Neural crest cell (in vitro differentiated cells): ENCODE measurements around the gene LMNTD2. TPM values are rescaled to one million over a fixed set of nuclear protein-coding genes. Genes with fewer than 3 reads are reported as not detected.

Experiments used
- DNase-seq: peaks from one replicate; pipeline ENCODE4 v3.0.0; 2021; ENCODE audit warnings: low read depth, mixed read lengths, low spot score
- H3K27ac Mint-ChIP-seq: one replicate; pipeline ENCODE4 v1.8.0; 2021; ENCODE audit warnings: mild to moderate bottlenecking, mixed read lengths; ENCODE audit not compliant: unreplicated experiment
- H3K27me3 Mint-ChIP-seq: 2 replicates; pipeline ENCODE4 v1.8.0; 2021; ENCODE audit warnings: low read depth, mild to moderate bottlenecking, mixed read lengths
- H3K36me3 Mint-ChIP-seq: 2 replicates; pipeline ENCODE4 v1.8.0; 2021; ENCODE audit warnings: low read depth, mild to moderate bottlenecking, mixed read lengths
- H3K4me1 Mint-ChIP-seq: 2 replicates; pipeline ENCODE4 v1.8.0; 2021; ENCODE audit warnings: mixed read lengths
- H3K4me3 Mint-ChIP-seq: one replicate; pipeline ENCODE4 v1.8.0; 2021; ENCODE audit warnings: mild to moderate bottlenecking, mixed read lengths
- H3K9me3 Mint-ChIP-seq: 2 replicates; pipeline ENCODE4 v1.8.0; 2021; ENCODE audit warnings: mixed read lengths
- CTCF ChIP-seq: fragments of 200-600 bp; sonication (generic); conservative IDR thresholded peaks from 2 replicates; pipeline ENCODE4 v1.5.0; 2021; ENCODE audit warnings: antibody characterized with exemption, mild to moderate bottlenecking
- total RNA-seq: library from RNA; stranded (reverse); gene quantifications from 2 replicates; pipeline ENCODE4 v1.2.1, GENCODE V29; 2021

The LMNTD2 gene
- total RNA-seq, 1 donor from 2014 or later, result 2.2 TPM

- H3K27ac Mint-ChIP-seq, result no peak overlapping the region
- peaks cover 5% of the 10 kb centered on the region for H3K4me1 Mint-ChIP-seq
- H3K4me3 Mint-ChIP-seq, result peak overlapping the region; percentile 67
- no peaks in the 10 kb centered on the region for H3K9me3 Mint-ChIP-seq
- TF ChIP-seq CTCF, result no peak
- peaks cover 21% of the 10 kb centered on the region for H3K27me3 Mint-ChIP-seq
- DNase-seq, result no peak
- no peaks in the 10 kb centered on the region for H3K36me3 Mint-ChIP-seq
Measured at GRCh38 chr11:563066-563811, 2.7 kb upstream of the LMNTD2 start.

GRCh38 chr11:562046-562645 is 1.6 kb upstream of the LMNTD2 start:
- no peak for DNase-seq
- Mint-ChIP-seq H3K9me3 (no peaks in the 10 kb centered on the region), H3K36me3 (no peaks in the 10 kb centered on the region), H3K4me3 (peak overlapping the region; percentile 88), H3K27me3 (peaks cover 32% of the 10 kb centered on the region), H3K4me1 (peaks cover 5% of the 10 kb centered on the region), H3K27ac (no peak overlapping the region)
- TF ChIP-seq CTCF, result no peak

- H3K36me3 Mint-ChIP-seq, result no peaks in the 10 kb centered on the region
- no peak for DNase-seq
- H3K9me3 Mint-ChIP-seq, result no peaks in the 10 kb centered on the region
- peak overlapping the region; percentile 88 for H3K4me3 Mint-ChIP-seq
- peaks cover 40% of the 10 kb centered on the region for H3K27me3 Mint-ChIP-seq
- no peak overlapping the region for H3K27ac Mint-ChIP-seq
- no peak for TF ChIP-seq CTCF
- H3K4me1 Mint-ChIP-seq, result peaks cover 5% of the 10 kb centered on the region
Measured at GRCh38 chr11:561148-562003, 838 bp upstream of the LMNTD2 start.

- TF ChIP-seq CTCF, result no peak
- Mint-ChIP-seq H3K4me3 (peak overlapping the region; percentile 81), H3K36me3 (no peaks in the 10 kb centered on the region), H3K4me1 (peaks cover 5% of the 10 kb centered on the region), H3K27ac (no peak overlapping the region), H3K9me3 (no peaks in the 10 kb centered on the region), H3K27me3 (peaks cover 46% of the 10 kb centered on the region)
- DNase-seq, result no peak
Measured at GRCh38 chr11:559712-560304, 730 bp downstream of the LMNTD2 start.

- no peaks in the 10 kb centered on the region for H3K9me3 Mint-ChIP-seq
- no peak overlapping the region for H3K4me3 Mint-ChIP-seq
- H3K4me1 Mint-ChIP-seq, result peaks cover 5% of the 10 kb centered on the region
- peaks cover 48% of the 10 kb centered on the region for H3K27me3 Mint-ChIP-seq
- no peak for DNase-seq
- TF ChIP-seq CTCF, result no peak
- H3K27ac Mint-ChIP-seq, result no peak overlapping the region
- no peaks in the 10 kb centered on the region for H3K36me3 Mint-ChIP-seq
Measured at GRCh38 chr11:559020-559620, 1.4 kb downstream of the LMNTD2 start.
